ENCODE results near the gene ZNF142.
A peak's percentile ranks its signal among the peaks of the same experiment; 100 is the strongest.

ZNF142 gene

DNA sequence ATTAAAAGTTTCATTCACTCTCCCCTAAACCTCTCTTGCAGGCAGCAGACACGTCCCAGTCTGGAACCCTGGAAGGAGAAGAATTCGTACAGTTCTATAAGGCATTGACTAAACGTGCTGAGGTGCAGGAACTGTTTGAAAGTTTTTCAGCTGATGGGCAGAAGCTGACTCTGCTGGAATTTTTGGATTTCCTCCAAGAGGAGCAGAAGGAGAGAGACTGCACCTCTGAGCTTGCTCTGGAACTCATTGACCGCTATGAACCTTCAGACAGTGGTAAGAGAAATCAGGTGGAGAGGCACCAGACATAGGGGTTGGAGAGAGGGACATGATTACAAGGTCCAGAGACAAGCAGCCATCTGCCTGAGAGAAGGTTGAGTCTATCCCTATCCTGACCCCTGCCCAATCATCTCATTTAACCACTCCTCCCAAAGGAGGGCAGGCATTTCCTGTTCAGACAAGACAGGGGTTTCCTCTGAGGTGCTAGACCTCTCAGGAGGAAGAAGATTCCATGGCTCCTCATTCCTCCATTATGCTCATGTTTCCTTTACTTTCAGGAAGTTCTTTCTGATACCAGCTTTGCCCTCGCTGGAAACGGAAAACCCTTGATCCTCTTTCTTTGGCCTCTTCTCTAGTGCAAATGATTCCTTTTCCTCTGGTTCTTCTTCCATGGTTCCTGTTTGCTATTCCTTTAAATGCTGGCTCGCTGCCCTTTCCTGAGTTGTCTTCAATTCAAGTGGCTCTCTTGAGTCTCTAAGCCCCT lies 36.6 kb downstream of the ZNF142 start:
- TF ChIP-seq, protein P1, sequence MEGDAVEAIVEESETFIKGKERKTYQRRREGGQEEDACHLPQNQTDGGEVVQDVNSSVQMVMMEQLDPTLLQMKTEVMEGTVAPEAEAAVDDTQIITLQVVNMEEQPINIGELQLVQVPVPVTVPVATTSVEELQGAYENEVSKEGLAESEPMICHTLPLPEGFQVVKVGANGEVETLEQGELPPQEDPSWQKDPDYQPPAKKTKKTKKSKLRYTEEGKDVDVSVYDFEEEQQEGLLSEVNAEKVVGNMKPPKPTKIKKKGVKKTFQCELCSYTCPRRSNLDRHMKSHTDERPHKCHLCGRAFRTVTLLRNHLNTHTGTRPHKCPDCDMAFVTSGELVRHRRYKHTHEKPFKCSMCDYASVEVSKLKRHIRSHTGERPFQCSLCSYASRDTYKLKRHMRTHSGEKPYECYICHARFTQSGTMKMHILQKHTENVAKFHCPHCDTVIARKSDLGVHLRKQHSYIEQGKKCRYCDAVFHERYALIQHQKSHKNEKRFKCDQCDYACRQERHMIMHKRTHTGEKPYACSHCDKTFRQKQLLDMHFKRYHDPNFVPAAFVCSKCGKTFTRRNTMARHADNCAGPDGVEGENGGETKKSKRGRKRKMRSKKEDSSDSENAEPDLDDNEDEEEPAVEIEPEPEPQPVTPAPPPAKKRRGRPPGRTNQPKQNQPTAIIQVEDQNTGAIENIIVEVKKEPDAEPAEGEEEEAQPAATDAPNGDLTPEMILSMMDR (IDR thresholded peaks at IDR 0.05; ENCODE audit: control insufficient read depth, insufficient read depth, low read depth, low read length, missing control alignments) = no peak
- no peak overlapping the region for H3K4me3 ChIP-seq (ENCODE audit: control insufficient read depth, low read depth, low read length)

DNA sequence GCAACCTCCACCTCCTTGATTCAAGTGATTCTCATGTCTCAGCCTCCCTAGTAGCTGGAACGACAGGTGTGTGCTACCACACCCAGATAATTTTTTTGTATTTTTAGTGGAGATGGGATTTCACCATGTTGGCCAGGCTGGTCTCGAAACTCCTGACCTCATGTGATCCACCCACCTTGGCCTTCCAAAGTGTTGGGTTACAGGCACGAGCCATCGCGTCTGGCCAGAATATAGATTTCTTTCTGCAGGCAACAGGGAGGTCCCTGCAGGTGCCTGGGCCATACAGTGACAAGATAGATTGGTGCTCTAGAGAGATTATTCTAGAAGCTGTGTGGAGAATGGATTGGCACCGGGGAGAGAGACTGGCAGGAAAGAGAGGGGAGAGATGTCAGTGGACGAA lies 38.4 kb downstream of the ZNF142 start:
- no peak overlapping the region for H3K4me3 ChIP-seq (ENCODE audit: control insufficient read depth, low read depth, low read length)
- TF ChIP-seq, protein P1 (IDR thresholded peaks at IDR 0.05; ENCODE audit: control insufficient read depth, insufficient read depth, low read depth, low read length, missing control alignments) = no peak
- no peak for DNase-seq (ENCODE audit: low read depth)

More for the DNA sequence above, 36.6 kb downstream of the ZNF142 start:
- DNase-seq (ENCODE audit: low read depth) = no peak

DNA sequence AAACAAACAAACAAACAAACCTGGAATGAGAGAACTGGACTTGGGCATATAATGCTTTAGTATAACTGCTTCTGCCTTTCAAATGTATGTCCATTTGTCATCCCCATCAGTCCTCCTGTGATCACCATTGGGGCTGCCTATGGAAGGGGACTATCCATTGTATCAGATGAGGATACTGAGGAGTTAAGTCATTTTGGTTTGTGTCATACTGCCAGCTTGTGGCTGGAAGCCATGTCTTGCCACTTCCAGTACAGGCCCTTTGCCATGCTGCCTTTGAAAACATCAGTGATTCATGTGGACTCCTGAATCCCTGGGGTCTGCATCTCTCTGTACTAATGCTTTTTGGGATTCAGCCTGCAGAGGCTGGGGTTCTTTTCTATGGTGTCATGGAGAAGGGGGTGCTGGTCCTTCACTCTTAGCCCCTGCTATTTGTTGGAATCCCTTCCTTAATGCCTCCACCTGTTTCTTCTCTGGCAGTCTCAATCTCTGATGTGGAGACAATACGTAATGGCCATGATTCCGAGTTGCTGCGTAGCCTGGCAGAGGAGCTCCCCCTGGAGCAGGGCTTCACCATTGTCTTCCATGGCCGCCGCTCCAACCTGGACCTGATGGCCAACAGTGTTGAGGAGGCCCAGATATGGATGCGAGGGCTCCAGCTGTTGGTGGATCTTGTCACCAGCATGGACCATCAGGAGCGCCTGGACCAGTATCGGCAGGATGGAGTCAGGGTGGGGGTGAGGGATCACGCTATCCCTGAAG lies 41.1 kb downstream of the ZNF142 start:
- H3K4me3 ChIP-seq (ENCODE audit: control insufficient read depth, low read depth, low read length) = no peak overlapping the region
- TF ChIP-seq, protein P1 (IDR thresholded peaks at IDR 0.05; ENCODE audit: control insufficient read depth, insufficient read depth, low read depth, low read length, missing control alignments) = peak; percentile 9
- no peak for DNase-seq (ENCODE audit: low read depth)

DNA sequence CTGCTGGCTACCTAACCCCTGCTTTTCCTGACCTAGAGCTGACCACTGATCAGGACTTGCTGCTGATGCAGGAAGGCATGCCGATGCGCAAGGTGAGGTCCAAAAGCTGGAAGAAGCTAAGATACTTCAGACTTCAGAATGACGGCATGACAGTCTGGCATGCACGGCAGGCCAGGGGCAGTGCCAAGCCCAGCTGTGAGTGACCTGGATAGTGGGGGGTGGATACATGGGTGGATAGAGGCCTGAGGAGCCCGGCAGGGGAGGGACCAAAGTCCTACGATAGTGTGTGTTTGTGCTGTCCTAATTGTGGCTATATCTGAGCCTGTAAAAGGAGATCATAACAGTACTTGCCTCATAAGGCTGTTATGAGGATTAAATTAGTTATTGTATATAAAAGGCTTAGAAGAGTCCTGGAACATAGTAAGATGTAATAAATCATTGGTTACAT lies 43.5 kb downstream of the ZNF142 start:
- DNase-seq (ENCODE audit: low read depth) = no peak
- H3K4me3 ChIP-seq (ENCODE audit: control insufficient read depth, low read depth, low read length) = no peak overlapping the region
- TF ChIP-seq, protein P1 (IDR thresholded peaks at IDR 0.05; ENCODE audit: control insufficient read depth, insufficient read depth, low read depth, low read length, missing control alignments) = no peak

DNA sequence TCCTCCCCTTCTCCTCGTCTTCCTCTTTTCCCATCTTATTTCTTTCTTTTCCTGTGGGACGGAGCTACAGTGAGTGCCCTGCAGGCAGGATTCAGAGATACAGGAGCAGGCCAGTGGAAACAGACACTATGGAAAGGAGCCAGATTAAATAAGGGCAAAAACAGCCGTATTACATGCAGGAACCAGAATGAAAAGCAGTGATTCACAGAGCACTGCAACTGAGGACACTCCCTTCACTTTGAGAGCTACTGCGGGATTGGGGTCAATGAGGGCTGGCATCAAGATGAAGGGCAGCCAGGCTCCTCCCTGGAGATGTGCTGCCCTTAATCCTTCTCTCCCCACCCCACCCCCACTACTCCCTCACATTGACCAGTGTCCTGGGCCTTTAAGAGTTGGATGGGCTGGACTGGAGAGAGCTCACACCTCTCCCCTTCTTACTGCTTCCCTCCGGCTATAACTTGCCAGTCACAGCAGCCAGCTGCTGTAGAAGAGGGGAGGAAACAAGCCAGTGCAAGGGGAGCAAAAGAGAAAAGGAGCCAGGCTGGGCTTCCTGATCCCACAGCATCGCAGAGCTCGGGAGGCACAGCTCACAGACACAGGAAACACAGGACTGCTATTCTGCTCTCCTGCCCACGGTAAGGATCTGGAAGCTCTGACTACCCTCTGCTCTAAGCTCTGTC lies 51.8 kb downstream of the ZNF142 start, which contains the start of gene PLCD4:
TSS of gene PLCD4 (plus strand) at position 464 of the 680 bp plus-strand sequence. CDS start 7,841 bp downstream, outside the sequence.
- peak within 1 kb of the TSS; percentile 5 for H3K4me3 ChIP-seq (ENCODE audit: control insufficient read depth, low read depth, low read length)
- peak; percentile 46 for DNase-seq (ENCODE audit: low read depth)
- TF ChIP-seq, protein P1 (IDR thresholded peaks at IDR 0.05; ENCODE audit: control insufficient read depth, insufficient read depth, low read depth, low read length, missing control alignments) = peak; percentile 30

DNA sequence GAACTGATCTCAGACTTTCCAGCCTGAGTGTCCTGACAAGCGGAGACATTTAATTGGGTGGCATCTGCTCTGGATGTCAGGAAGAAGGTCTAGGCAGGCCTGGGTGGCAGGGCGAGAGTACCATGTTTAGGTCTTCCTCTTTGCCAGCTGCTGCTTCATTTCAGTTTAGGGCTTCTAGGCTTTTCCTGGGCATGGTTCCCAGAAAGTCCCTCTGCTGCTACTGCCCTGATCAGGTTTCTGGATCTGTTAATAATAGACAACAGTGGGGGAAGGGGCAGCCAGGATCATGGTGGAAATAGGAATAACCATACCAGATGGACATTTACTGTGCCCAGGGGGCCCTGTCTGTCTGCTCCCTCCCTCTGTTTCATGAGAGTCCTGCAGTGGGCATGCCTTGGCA lies 54.0 kb downstream of the ZNF142 start:
- DNase-seq (ENCODE audit: low read depth) = no peak
- TF ChIP-seq, protein P1 (IDR thresholded peaks at IDR 0.05; ENCODE audit: control insufficient read depth, insufficient read depth, low read depth, low read length, missing control alignments) = no peak

More for the DNA sequence above, 54.0 kb downstream of the ZNF142 start:
- no peak overlapping the region for H3K4me3 ChIP-seq (ENCODE audit: control insufficient read depth, low read depth, low read length)
